ENCODE measurements around the gene WDR1.

WDR1 gene

DNA sequence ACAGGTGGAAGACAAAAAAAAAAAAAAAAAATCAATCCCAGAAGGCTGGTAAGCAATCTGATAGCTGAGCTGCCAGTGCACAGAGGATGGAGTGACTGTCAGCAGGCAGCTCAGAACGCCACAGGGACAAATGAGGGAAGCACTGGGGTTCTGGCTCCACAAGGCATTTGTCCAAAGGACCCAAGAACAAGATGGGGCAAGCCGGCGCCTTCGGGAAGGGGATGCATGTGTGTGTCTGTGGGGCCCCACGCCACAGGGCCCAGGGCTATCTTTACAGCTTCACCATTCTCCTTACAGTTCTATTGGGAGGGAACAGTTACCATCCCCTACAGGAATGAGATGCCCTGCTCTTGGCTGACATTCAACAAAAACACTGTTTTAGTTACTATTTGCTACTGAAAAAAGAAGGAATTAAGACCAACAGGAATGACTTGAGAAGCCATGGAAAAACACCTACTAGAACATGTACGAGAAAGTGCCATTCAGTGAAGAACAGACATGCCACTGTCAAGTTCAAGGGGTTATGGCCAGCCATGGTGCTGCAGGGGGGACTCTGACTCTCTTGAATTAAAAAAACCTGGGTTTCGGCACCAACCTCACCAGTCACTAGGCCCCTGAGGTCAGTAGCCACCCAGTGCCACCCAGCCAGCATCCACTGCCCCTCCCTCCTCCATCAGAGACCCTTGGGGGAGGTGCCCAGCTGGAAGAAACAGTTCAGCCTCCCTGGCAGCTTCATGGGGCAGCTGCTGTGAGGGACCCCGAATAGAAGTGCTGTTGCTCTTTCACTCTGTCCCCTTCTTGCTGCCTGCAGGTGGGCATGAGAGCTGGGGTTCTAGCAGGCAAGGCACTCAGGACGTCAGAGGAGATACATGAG lies 18.5 kb downstream of the WDR1 start:
- FAIRE-seq: no peak

DNA sequence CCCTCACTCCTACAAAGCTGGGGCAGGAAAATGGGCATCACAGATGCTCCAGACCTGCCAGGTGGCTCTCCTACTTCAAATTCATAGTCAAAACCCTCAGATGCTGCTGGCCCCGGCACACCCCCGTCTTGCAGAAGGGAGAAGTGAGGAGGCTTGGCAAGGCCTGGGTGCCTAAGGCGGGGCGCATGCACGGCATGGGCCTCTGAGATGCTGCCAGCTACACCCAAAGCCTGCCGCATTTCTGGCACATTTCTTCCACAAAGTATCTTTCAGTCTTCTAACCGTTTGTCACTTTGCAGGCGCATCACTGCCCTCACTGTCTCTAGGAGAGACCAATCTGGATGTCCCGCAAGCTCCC lies 19.6 kb downstream of the WDR1 start:
- no peak for FAIRE-seq

DNA sequence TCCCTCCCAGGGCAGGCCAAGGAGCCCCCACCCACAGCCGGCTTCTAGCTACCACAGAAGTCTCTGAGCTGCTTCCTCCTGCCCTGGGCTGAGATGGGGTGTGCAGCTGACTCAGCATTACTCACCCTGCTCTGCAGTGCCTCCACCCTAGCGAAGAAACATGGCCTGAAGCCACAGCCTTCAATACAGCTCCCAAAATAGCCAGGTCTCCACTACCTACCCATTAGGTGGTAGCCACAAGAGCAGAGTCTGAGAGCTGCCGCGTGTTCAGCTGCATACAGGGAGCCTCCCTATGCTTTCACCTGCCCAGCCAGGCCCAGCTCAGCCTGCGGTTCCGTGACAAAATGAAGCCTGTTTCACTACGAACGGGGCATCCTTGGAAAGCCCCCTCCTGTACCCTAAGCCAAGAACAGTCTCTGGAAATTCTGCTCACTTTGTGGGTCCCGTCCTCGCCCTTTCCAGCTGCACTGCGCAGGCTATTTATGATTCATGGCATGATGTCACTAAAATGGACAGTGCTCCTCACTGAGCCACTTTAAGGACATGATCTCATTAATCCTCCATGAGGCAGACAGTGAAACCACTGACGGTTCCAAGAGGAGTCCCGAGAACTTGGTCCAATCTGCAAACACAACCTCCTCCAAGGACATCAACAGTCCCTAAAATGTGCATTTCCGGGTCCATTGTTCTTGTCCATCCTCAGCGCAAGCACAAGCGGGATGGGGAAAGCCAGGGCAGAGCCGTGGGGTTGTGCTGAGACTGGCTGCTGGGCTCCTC lies 20.2 kb downstream of the WDR1 start:
- no peak for FAIRE-seq

DNA sequence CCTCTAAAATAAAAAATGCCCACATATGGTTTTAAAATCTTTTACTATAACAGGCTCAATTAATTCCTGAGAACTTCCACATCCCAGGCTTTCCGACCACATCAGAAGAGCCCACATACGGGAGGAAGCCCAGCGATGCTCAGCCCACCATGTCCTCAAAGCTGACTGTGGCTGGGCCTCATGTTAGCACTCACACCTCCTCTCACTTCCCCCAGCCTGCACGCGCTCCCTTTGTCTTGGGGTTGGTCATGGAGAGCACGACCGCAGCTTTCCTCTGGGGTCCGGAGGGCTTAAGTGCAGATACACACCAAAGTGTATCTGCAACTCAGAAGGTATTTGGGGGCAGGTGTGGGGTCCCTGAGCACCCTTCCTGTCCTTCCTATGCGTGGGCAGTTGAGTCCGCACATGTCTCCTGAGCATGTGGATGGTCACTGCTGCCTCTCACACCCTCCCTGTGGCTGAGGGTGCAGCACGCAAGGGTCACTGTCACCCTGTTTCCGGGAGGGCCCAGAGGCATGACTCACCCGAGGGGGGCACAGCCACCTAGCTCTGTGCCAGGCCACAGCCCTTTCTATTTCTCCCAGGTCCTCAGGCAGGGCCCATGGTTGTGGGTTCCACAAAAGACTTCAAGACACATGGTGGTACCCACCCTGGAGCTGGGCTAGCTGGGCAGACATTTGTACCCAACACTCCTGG lies 21.2 kb downstream of the WDR1 start:
- no peak for FAIRE-seq

DNA sequence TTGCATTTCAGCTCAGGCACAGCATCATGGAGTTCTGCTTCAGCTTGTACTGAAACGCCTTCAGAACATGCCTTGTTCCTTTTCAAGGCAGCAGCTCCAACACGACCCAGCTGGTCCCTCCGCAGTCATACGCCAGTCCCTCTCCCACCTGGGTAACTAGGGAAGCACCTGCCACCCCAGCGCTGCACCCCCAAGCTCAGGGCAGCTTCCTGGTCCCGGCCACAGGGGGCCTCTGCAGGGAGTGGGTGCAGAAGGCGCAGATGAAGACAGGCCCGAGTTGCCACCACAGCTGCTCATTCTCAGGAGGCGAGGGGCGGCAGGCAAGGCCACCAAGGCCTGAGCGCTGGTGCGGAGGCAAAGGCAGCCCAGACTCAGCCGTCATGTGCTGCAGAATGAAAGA lies 21.8 kb downstream of the WDR1 start:
- no peak for FAIRE-seq

DNA sequence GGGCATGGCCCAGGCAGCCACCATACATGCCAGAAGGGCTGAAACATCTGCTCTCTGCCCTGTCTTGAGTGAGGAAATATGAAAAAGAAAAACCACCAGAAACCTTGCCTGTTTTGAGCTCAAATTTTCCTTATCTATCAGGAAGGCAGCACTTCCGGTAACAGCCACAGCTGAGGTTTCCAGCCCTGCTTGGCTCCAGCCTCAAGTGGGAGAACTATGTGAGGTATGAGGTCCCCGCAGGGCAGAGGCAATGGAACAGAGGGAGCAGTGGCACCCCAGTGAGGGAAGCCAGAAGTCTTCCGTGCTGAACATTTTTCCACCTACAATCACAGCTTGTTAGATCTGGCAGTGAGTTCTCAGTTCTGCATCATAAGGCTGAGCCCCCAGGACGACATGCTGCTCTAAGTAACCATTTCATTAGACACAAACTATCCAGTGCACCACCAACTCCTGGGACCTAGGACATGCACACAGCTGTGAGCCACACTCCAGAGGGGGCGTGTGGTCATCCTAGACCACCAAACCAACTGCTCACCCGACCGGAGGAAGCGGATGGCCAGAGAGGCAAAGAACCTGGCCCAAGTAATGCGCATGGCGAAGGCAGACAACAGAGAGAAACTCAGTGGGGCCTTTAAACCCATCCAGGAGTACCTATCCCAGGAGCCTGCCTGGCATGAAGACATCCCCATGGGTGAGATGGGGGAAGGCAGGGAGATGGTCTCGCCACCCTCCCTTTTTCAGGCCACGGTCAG lies 22.6 kb downstream of the WDR1 start:
- no peak for FAIRE-seq

DNA sequence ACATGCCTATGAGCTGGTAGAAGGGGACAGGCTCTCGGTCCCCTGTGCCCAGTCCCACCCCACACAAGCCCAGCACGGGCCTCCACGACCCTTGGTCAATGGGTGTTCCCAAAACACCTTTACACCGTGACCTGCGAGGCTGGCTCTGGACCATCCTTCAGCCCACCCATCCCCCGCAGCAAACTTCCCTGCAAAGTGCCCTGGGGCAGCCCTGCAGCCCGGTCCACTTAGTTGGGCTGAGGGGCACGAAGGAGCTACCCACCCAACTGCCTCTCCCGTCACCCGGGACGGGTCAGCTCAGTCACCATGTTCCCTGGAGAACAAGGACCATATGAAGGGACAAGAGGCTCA lies 23.4 kb downstream of the WDR1 start:
- no peak for FAIRE-seq

DNA sequence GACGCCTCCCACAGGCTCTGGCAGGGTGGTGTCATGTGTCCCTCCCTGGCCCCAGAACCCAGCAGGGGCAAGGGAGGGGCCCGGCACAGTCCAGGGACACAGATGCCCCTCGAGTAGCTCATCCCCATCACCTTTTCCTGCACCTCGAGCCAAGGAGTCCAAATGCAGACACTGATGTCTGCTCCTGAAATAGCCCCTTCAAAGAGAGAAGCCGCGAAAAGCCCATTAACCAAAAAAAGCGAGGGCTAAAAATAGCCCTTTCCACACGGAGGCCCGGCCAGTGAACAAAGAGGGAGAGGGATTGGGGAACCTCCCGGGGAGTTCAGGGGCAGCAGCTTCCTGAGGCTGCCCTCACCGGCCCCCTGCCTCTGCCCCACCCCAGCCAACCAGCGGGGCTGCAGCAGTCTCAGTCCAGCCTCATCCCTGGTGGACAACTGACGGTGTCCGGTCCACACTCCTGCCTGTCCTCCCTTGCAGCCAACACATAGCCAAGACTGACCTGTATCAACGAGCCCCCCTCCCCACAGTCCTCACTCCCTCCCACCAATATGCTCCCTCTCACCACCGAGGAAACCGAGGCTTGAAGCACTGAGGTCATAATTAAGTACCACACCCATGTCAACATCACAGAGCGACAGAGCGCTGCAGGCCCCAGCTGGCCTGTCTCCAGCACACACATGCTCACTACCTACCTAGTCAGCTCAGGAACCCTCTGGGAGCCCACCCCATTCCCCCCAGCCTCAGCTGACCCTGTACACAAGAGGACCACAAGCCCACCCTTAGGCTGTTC lies 23.9 kb downstream of the WDR1 start:
- FAIRE-seq: no peak

DNA sequence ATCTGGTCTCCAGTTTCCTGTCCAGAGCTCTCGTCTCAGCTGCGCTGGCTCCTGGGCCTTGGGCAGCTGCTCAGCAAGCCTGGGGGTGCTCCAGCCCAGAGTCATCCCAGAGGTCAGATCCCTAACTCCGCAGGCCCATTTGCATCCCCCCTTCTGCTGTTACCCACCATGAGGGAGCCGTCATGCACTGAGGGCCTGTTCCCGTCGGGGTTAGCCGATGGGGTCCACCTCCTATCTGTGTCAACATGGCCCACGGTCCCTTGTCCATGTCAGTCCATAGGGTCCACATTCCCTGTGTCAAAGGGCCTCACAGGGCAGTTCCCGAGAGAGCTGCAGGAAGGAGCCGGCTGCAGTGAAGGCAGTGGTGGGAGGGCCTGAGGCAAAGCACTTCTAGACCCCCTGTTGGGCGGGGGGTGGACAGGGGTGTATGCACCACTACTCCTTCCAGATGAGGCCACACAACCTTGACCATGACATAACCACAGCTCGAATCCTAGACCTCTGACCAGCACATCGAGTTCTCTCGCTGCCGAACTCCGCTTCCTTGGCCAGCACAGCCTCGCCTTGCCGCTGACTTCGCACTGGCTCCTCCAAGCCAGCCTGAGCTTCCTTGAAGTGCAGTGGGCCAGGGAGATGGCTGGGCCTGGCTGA lies 24.9 kb downstream of the WDR1 start:
- FAIRE-seq: no peak

DNA sequence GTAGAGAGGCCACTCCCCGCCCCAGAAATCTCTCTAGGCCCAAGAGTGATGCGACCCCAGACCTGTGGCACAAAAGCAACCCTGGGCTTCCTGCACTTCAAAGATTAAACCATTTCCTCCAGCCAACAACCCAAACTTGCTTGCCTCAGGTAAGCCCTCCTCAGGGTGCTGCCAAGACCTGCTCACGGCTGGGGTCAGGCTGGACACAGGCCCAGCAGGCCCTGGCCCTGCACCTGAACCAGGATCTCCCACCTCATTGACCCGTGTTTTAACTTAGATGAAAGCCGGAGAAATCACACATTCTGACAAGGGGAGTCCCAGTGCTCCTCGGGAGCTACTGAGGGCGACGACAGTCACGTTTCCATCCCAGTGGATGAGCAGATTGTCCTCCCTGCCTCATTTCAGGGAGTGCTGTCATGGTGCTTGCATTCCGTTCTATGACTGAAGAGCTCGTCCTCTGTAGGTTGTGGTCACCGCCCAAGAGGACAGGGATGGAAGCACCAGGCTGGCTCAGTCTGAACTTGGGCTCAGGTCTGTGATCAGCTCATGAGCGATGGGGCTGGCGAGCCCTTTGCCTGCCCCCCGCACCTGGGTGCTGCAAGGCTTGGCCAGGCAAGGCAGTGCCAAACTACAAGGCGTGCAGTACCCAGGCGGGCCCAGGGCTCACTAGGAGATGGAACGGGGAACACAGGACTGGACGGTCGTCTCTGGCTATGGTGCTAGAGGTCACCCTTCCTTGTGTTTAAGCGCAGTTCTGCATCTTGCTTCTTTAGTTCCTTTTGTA lies 25.9 kb downstream of the WDR1 start:
- no peak for FAIRE-seq

DNA sequence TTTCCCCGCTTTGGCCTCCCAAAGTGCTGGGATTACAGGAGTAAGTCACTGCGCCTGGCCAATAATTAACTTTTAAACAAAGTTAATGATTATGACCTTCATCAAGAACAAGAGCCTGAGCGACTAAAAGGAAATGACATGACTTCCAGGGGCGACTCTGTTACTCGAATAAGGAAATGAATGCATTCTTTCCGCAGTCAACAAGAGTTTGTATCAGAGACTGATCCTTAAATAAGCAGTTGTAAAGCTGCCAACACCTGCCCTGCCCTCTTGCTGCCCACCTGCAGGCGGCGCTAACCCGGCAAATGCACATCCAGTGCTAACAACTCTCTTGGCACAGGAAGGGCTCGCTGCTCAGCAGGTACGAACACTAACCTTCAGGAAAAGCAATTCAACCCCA lies 27.3 kb downstream of the WDR1 start:
- FAIRE-seq: no peak

DNA sequence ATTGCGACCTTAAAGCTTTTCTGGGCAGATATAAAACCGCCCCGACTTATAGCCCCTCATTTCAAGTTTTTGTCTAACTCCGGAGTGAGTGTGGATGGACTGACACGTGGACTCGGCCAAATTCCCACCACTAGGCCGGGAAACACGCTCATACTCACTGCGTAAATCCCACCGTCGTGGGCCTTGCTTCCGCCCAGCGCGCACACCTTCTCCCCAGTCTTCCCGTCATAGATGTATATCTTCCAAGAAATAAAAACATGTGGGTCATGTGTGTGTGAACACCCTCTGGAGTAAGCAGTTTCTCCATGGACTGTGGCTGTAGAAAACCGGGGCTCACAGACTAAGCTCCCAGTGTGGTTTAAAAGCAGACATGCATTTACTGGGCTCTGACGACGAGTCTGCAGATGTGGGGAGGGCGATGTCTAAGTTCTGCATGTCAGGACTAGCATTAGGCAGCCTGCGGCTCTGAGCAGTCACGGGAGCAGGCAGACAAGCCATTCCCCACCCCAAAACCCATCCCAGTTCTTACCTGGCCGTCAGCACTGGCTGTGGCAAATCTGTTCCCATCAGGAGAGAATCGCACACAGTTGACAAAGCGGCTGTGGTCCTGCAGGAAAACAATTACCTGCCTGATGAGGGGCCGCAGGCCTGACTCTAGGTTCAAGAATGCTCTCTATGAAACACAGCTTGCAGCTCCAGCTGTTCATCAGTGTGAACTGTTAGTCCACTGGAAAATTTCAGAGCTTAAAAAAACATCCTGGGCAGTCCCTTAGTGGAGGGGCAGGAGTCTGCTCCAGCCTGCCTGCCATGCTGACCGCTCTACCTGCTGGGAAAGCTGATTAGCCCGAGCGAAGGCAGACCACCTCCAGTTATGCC lies 28.2 kb downstream of the WDR1 start:
- no peak for FAIRE-seq

DNA sequence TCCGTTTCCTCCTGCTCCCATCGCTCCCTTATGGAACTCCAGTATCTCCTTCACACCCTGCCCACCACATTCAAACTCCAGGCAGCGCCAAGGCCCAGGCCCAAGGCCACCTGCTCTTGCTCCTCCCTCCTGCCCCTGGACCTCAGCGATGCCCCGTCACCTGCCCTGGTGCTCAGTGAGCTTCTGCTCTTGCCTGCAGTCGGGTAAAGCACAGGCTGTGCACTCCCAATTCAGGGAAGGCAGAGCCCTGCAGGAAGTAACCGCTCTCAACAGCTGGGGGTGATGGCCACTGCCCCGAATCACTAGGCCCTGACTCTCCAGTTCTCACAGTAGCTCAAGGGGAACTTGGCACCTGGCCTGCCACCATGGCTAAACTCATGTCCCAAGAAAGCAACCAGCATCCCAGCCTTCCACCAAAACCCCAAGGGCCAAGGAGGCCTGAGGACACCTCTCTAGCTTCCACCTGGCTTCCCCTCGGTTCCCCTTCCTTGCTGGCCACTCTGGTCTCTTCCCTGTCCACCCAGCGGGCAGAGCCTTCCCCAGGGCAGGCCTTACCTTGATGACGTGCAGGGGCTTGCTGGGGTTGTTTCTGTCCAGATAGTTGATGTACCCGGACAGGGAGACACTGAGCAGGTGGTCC lies 29.3 kb downstream of the WDR1 start:
- FAIRE-seq: no peak

DNA sequence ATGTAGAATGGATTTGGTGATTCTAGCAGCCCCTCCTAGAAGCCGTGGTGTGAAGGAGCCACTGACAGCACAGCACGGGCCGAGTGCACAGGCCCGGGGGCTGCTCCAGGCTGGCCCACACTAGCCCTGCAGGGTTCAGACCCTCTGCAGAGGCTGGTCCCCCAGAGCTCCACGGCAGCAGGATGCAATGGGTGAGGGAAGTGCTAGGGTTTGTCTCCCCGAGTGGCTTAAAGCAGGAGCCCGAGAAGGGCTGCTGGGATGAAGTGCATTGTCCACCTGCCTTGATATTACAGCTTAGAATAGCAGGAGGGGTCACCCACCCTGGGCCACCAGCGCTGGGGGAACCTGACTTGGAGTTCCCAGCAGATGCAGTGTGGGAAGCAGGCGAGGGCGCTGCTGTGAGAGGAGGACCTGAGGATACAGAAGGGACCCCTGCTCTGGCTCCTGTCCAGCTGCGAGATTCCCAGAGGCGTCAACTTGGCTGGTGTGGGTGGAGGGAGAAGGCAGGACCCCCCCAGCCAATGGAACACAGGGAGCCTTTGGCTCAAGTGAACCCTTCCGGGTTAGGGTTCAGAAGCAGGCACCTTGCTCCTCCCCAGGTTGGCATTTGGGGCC lies 30.0 kb downstream of the WDR1 start:
- no peak for FAIRE-seq

DNA sequence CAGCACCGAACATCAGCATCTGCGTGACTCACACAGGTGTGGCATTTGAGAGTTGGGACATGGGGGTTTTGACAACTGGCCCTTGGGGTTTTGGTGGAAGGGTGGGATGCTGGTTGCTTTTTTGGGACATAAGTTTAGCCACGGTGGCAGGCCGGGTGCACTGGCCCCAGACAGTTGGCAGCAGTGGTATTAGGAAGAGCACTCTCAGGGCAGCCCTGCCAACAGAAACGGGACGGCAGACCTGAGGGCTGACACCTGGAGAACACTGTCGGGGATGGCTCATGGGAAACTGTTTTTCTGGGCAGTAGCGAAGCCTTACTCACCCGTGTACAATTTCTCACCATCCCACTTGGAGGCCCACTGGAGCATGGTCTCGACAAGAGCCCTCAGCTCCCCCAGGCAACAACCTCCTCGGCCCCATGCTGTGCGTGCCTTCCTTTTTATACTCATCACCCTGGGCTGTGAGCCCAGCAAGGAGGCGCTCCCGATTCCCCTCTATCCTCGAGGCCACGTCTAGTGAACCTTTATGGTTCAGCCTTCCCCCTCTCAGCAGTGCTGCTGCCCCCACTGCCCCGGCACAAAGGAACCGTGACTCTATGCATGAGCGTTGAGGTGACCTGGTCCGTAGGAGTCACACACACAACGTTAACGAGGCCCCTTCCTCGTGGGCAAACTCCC lies 30.6 kb downstream of the WDR1 start:
- FAIRE-seq: no peak

DNA sequence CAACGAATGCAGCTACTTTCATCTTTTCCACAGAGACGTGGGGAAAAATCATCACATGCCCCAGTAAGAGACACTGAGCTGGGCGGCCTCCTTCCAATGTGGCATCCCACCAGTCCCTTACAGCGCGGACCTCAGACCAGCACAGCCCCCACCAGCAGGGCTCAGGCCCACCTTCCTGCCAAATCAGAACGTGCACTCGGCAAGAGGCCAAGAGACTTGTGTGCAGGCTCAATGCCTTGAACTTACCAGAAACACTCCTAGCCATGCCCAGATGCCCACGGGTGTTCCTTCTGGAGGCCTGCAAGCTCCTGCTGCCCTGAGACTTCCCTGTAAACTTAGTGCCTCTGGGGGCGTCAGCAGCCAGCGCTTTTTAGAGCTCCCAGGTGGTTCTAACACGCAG lies 31.2 kb downstream of the WDR1 start:
- no peak for FAIRE-seq

DNA sequence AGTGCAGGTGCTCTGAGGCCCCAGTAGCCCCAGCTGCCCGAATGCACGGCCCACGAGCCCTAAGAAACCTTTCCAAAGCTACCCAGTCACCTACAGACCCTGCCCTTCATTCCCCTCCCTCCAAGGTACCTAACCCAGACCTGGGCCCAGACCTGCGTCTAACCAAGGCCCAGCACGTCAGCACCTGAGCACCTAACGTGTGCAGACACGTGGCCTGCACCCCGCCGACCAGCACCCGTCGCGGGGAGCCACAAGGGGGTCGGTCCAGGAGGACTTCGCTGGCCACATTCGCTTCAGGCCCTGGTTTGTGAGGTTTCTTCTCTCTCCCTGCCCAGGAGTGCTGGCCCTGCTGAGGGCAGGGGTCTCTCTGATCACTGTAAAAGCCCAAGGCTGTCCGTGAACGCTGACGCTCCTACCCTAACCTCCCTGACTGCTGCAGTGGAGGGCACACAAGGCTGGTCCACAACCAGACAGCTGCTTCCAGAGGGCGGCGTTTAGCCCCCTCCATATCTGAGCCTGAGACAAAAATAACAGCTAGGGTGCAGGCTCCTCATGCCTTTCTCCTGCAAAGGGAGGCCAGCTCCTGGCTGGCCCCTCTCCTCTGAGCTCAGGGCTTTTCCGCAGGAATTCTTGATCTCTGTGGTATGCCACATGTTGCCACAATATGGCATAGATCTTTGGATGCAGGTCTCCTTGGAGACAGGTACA lies 31.8 kb downstream of the WDR1 start:
- no peak for FAIRE-seq
